ENCODE data around the gene STK35. TPM values are rescaled to one million over a fixed set of nuclear protein-coding genes. Genes with fewer than 3 reads are reported as not detected.

Gene STK35
- total RNA-seq, 1 donor = 13.2 TPM

- H3K4me3 ChIP-seq (ENCODE audit: low read depth, low read length) = no peak overlapping the region
- DNase-seq (ENCODE audit: low read depth) = no peak
- TF ChIP-seq CTCF (IDR thresholded peaks at IDR 0.05; ENCODE audit: insufficient read depth, low read length) = no peak
These were observed 61.2 kb downstream of the STK35 start for GRCh38 chr20:2162823-2163166.

- DNase-seq (ENCODE audit: low read depth) = no peak
- no peak overlapping the region for H3K4me3 ChIP-seq (ENCODE audit: low read depth, low read length)
- no peak for TF ChIP-seq CTCF (IDR thresholded peaks at IDR 0.05; ENCODE audit: insufficient read depth, low read length)
These were observed 61.7 kb downstream of the STK35 start for GRCh38 chr20:2163312-2163711.

GRCh38 chr20:2163757-2164156 lies 62.1 kb downstream of the STK35 start:
- no peak overlapping the region for H3K4me3 ChIP-seq (ENCODE audit: low read depth, low read length)
- DNase-seq (ENCODE audit: low read depth) = no peak
- TF ChIP-seq CTCF (IDR thresholded peaks at IDR 0.05; ENCODE audit: insufficient read depth, low read length) = no peak

- no peak for TF ChIP-seq CTCF (IDR thresholded peaks at IDR 0.05; ENCODE audit: insufficient read depth, low read length)
- no peak for DNase-seq (ENCODE audit: low read depth)
- H3K4me3 ChIP-seq (ENCODE audit: low read depth, low read length) = no peak overlapping the region
These were observed 62.8 kb downstream of the STK35 start for GRCh38 chr20:2164421-2164820.

- H3K4me3 ChIP-seq (ENCODE audit: low read depth, low read length) = no peak overlapping the region
- no peak for TF ChIP-seq CTCF (IDR thresholded peaks at IDR 0.05; ENCODE audit: insufficient read depth, low read length)
- DNase-seq (ENCODE audit: low read depth) = no peak
These were observed 63.3 kb downstream of the STK35 start for GRCh38 chr20:2164966-2165365.

GRCh38 chr20:2165871-2166270 lies 64.2 kb downstream of the STK35 start:
- no peak for TF ChIP-seq CTCF (IDR thresholded peaks at IDR 0.05; ENCODE audit: insufficient read depth, low read length)
- H3K4me3 ChIP-seq (ENCODE audit: low read depth, low read length) = no peak overlapping the region
- DNase-seq (ENCODE audit: low read depth) = no peak

- H3K4me3 ChIP-seq (ENCODE audit: low read depth, low read length) = no peak overlapping the region
- no peak for TF ChIP-seq CTCF (IDR thresholded peaks at IDR 0.05; ENCODE audit: insufficient read depth, low read length)
- DNase-seq (ENCODE audit: low read depth) = no peak
These were observed 65.5 kb downstream of the STK35 start for GRCh38 chr20:2167112-2167511.

All from fibroblast of the aortic adventitia (primary cell).